ENCODE results near the gene ZFP69B.

- TF ChIP-seq CTCF (conservative IDR thresholded peaks at IDR 0.05; ENCODE audit: low read depth, low read length) (no peak), SMC3 (IDR thresholded peaks at IDR 0.05; ENCODE audit: low read depth, low read length) (no peak), ELK1 (IDR thresholded peaks at IDR 0.05; ENCODE audit: borderline replicate concordance, low read depth, low read length) (no peak), USF2 (IDR thresholded peaks at IDR 0.05; ENCODE audit: low read depth, low read length) (no peak), POLR2A (IDR thresholded peaks at IDR 0.05; ENCODE audit: low read depth, low read length) (no peak), RFX5 (IDR thresholded peaks at IDR 0.05; ENCODE audit: low read depth, low read length) (no peak), RAD21 (IDR thresholded peaks at IDR 0.05; ENCODE audit: low read length) (no peak), FOS (IDR thresholded peaks at IDR 0.05; ENCODE audit: low read depth, low read length) (no peak), MXI1 (IDR thresholded peaks at IDR 0.05; ENCODE audit: borderline replicate concordance, low read depth, low read length) (no peak), RCOR1 (IDR thresholded peaks at IDR 0.05; ENCODE audit: insufficient replicate concordance, low read length) (no peak)
Measured at GRCh38 chr1:40478276-40478675, 28.0 kb downstream of the ZFP69B start.
